ENCODE data around the gene SLC12A7.

SLC12A7 gene

DNA sequence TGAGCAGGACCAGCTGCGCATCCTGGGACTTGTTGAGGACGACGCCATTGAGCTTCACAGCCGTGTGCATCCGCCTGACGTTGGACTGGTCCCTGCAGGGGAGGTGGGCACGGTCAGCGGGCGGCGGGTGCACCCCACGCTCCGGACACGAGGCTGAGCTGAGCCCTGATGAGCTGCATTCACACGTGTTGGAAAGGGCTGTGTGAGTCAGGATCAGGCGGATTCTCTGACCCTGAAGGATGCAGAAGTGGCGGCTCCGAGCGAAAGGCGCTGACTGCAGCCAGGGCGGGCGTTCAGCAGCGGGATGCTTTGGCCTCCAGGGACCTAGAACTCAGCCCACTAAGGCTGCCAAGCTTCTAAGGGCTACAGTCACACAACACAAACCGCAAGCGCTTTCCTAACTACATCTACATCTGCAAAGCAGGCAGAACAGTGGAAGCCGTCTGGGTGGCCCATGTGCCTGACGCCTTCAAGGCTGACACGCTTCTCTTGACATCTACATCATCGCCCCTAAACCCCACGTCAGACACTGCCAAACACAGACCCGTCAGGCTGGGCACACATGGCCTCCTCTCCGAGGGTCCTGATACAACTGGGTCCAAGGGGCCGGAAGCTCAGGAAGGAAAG, 58.4 kb downstream of the SLC12A7 start:
- H3K27ac ChIP-seq: no peak overlapping the region
- H3K4me1 ChIP-seq (ENCODE audit: control insufficient read depth in 1 of 2, insufficient read depth in 1 of 2, low read depth in 1 of 2, low read length in 1 of 2): no peaks in the 10 kb centered on the region
- no peak overlapping the region for H3K4me3 ChIP-seq (ENCODE audit: low read depth in 1 of 2, low read length in 1 of 2)
- no peaks in the 10 kb centered on the region for H3K27me3 ChIP-seq
- no peaks in the 10 kb centered on the region for H3K36me3 ChIP-seq
- H3K9me3 ChIP-seq: no peaks in the 10 kb centered on the region
- TF ChIP-seq, protein P1, sequence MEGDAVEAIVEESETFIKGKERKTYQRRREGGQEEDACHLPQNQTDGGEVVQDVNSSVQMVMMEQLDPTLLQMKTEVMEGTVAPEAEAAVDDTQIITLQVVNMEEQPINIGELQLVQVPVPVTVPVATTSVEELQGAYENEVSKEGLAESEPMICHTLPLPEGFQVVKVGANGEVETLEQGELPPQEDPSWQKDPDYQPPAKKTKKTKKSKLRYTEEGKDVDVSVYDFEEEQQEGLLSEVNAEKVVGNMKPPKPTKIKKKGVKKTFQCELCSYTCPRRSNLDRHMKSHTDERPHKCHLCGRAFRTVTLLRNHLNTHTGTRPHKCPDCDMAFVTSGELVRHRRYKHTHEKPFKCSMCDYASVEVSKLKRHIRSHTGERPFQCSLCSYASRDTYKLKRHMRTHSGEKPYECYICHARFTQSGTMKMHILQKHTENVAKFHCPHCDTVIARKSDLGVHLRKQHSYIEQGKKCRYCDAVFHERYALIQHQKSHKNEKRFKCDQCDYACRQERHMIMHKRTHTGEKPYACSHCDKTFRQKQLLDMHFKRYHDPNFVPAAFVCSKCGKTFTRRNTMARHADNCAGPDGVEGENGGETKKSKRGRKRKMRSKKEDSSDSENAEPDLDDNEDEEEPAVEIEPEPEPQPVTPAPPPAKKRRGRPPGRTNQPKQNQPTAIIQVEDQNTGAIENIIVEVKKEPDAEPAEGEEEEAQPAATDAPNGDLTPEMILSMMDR (IDR thresholded peaks at IDR 0.05): no peak

DNA sequence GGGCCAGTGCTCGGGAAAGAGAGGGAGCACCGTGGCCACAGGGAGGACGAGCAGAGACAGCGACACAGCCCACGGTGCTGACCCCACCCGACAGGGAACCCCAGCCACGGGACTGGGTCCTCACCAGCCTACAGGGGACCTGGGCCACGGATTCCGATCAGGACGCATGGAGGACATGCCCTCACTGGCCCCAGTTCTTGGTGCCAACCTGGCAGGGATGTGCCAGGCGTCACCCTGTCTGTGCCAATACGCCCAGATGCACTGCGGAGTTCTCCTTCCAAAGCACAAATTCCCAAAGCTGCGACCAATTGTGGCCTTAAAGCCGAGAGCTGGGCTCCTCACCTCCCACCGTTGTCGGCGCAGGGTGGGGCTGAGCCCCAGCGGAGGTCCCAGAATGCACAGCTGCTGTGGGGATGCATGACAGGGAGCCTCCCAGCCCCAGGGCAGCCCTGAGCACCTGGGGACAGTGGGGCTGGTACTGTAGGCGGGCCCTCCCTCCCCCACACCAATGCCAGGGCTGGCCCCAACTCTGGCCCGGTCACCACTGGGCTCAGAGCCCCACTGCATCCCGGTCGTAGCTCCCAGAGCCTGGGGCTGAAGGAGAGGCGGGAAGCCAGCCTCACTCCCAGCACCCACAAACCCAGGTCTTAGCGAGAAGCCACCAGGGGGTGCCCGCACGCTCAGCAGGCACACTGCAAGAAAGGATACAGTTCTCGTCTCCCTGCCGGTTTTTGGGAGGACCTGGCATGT, 59.0 kb downstream of the SLC12A7 start:
- no peaks in the 10 kb centered on the region for H3K27me3 ChIP-seq
- H3K27ac ChIP-seq: no peak overlapping the region
- TF ChIP-seq, protein P1 (IDR thresholded peaks at IDR 0.05): no peak
- no peaks in the 10 kb centered on the region for H3K9me3 ChIP-seq
- no peaks in the 10 kb centered on the region for H3K4me1 ChIP-seq (ENCODE audit: control insufficient read depth in 1 of 2, insufficient read depth in 1 of 2, low read depth in 1 of 2, low read length in 1 of 2)
- H3K4me3 ChIP-seq (ENCODE audit: low read depth in 1 of 2, low read length in 1 of 2): no peak overlapping the region
- no peaks in the 10 kb centered on the region for H3K36me3 ChIP-seq

DNA sequence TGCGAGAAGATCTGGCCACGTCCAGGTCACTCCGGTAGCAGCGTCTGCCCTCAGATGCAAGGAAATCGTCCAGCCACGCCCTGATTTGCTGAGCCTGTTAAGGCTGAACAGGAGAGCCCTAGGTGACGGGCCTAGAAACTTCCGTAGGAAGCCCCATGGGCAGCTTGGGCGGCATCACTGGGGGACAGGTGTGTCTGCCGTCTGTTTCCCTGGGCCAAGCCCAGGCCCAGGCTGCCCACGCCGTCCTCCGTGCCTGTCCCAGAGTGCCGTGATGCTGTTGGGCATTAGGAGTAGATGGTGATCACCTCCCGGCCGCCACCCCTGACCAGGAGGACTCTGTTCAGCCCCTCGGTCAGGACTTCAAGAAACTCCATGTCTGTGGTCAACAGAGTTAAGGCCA, 59.8 kb downstream of the SLC12A7 start:
- no peaks in the 10 kb centered on the region for H3K27me3 ChIP-seq
- no peaks in the 10 kb centered on the region for H3K4me1 ChIP-seq (ENCODE audit: control insufficient read depth in 1 of 2, insufficient read depth in 1 of 2, low read depth in 1 of 2, low read length in 1 of 2)
- H3K27ac ChIP-seq: no peak overlapping the region
- no peaks in the 10 kb centered on the region for H3K36me3 ChIP-seq
- no peaks in the 10 kb centered on the region for H3K9me3 ChIP-seq
- H3K4me3 ChIP-seq (ENCODE audit: low read depth in 1 of 2, low read length in 1 of 2): no peak overlapping the region
- TF ChIP-seq, protein P1 (IDR thresholded peaks at IDR 0.05): no peak

GRCh38 chr5:1051366-1051720, 60.5 kb downstream of the SLC12A7 start:
- no peaks in the 10 kb centered on the region for H3K9me3 ChIP-seq
- no peaks in the 10 kb centered on the region for H3K27me3 ChIP-seq
- no peaks in the 10 kb centered on the region for H3K4me1 ChIP-seq (ENCODE audit: control insufficient read depth in 1 of 2, insufficient read depth in 1 of 2, low read depth in 1 of 2, low read length in 1 of 2)
- TF ChIP-seq, protein P1 (IDR thresholded peaks at IDR 0.05): no peak
- H3K27ac ChIP-seq: no peak overlapping the region
- H3K4me3 ChIP-seq (ENCODE audit: low read depth in 1 of 2, low read length in 1 of 2): no peak overlapping the region
- H3K36me3 ChIP-seq: no peaks in the 10 kb centered on the region

GRCh38 chr5:1050423-1051365, 61.2 kb downstream of the SLC12A7 start:
- TF ChIP-seq, protein P1 (IDR thresholded peaks at IDR 0.05): no peak
- no peak overlapping the region for H3K27ac ChIP-seq
- no peaks in the 10 kb centered on the region for H3K4me1 ChIP-seq (ENCODE audit: control insufficient read depth in 1 of 2, insufficient read depth in 1 of 2, low read depth in 1 of 2, low read length in 1 of 2)
- H3K9me3 ChIP-seq: no peaks in the 10 kb centered on the region
- H3K27me3 ChIP-seq: no peaks in the 10 kb centered on the region
- no peaks in the 10 kb centered on the region for H3K36me3 ChIP-seq
- H3K4me3 ChIP-seq (ENCODE audit: low read depth in 1 of 2, low read length in 1 of 2): no peak overlapping the region
